Upper lobe of left lung (tissue), 6 donors: ENCODE results near the gene LRRC8D. TPM values are rescaled to one million over a fixed set of nuclear protein-coding genes. Genes with fewer than 3 reads are reported as not detected.

Source experiments
- ATAC-seq, 2 donors: fragments of 200-7000 bp; cut with Tn5 transposase; one replicate each; pipeline ENCODE4 v1.9.1; 2022; ENCODE audit warnings: mild to moderate bottlenecking in 2 of 2, moderate library complexity in 2 of 2; ENCODE audit not compliant: low FRiP score in 2 of 2
- DNase-seq, 2 donors: peaks; one replicate each; pipeline ENCODE4 v3.0.0-alpha.2; 2019 to 2020
- H3K27ac ChIP-seq, 4 donors: fragments of 200-600 bp; sonication (generic); one replicate each; pipeline ENCODE4 v1.5.1; 2016 to 2019
- H3K27me3 ChIP-seq, 4 donors: fragments of 200-600 bp; sonication (generic); one replicate each; pipeline ENCODE4 v1.5.1; 2017 to 2019
- H3K36me3 ChIP-seq, 4 donors: fragments of 200-600 bp; sonication (generic); one replicate each; pipeline ENCODE4 v1.5.1; 2016 to 2019
- H3K4me1 ChIP-seq, 4 donors: fragments of 200-600 bp; sonication (generic); one replicate each; pipeline ENCODE4 v1.5.1; 2018 to 2019
- H3K4me3 ChIP-seq, 4 donors: fragments of 200-600 bp; sonication (generic); one replicate each; pipeline ENCODE4 v1.5.1; 2017 to 2019; ENCODE audit warnings: mild to moderate bottlenecking in 2 of 4, moderate library complexity in 1 of 4
- H3K9me3 ChIP-seq, 4 donors: fragments of 200-600 bp; sonication (generic); one replicate each; pipeline ENCODE4 v1.5.1; 2018 to 2019
- CTCF ChIP-seq, 6 experiments: fragments of 450-650 bp in 4 of 6; fragments of 200-600 bp in 2 of 6; sonication (generic) in 2 of 6; IDR thresholded peaks; one replicate each; pipeline ENCODE4 v1.5.1; 2016 to 2019; ENCODE audit warnings: antibody characterized with exemption in 6 of 6
- EP300 ChIP-seq, 4 donors: sonication (generic); formaldehyde crosslinking; IDR thresholded peaks; one replicate each; pipeline ENCODE4 v1.5.1; 2017; ENCODE audit warnings: antibody characterized with exemption in 4 of 4, control low read depth in 2 of 4
- POLR2A ChIP-seq, 4 donors: fragments of 450-650 bp; IDR thresholded peaks; one replicate each; pipeline ENCODE4 v1.5.1; 2016 to 2017; ENCODE audit warnings: antibody characterized with exemption in 4 of 4, mild to moderate bottlenecking in 2 of 4
- POLR2AphosphoS5 ChIP-seq, 2 donors: sonication (generic); formaldehyde crosslinking; IDR thresholded peaks; one replicate each; pipeline ENCODE4 v1.5.1; 2017; ENCODE audit warnings: antibody characterized with exemption in 2 of 2
- WGBS, 2 donors: methylation state at CpG; one replicate each; pipeline ENCODE4 v1.1.5; 2017 to 2018; 5-methylcytosine and 5-hydroxymethylcytosine counted together
- total RNA-seq, 6 donors: library from RNA; depleted of rRNA in 4 of 6; stranded (reverse); fragments of >200 nt in 4 of 6; gene quantifications; one replicate each; pipeline versions ENCODE4 v1.1.0 to v1.2.1, GENCODE V29; 2016 to 2021
- donor health status: DM: no; HTN: no; CAD: no; lungs with moderate emphysema.
- donor health status: DM: no; HTN: yes; CAD: no; lungs with severe emphysema.

LRRC8D gene
- total RNA-seq, 6 donors from 2014 or later = 3.7 to 24.0 (median 12.2) TPM

GRCh38 chr1:89807983-89808382 lies 12.8 kb upstream of the LRRC8D start:
- no peak for TF ChIP-seq EP300 (IDR thresholded peaks at IDR 0.05)
- TF ChIP-seq CTCF (IDR thresholded peaks at IDR 0.05) = no peak
- no peak for TF ChIP-seq POLR2A (IDR thresholded peaks at IDR 0.05)
- TF ChIP-seq POLR2AphosphoS5 (IDR thresholded peaks at IDR 0.05) = no peak
- no peak overlapping the region for H3K4me3 ChIP-seq
- no peaks in the 10 kb centered on the region for H3K9me3 ChIP-seq
- DNase-seq = no peak
- peaks cover 0 to 4% (median 0%) of the 10 kb centered on the region in 4 donors for H3K4me1 ChIP-seq
- H3K27me3 ChIP-seq = no peaks in the 10 kb centered on the region
- H3K36me3 ChIP-seq = no peaks in the 10 kb centered on the region
- ATAC-seq = no peak
- H3K27ac ChIP-seq = no peak overlapping the region
- 60 to 89% methylated on average over 1 of the region's 1 CpG for WGBS, 2 donors

GRCh38 chr1:89808441-89809117 lies 12.3 kb upstream of the LRRC8D start:
- no peaks in the 10 kb centered on the region for H3K9me3 ChIP-seq
- no peak overlapping the region for H3K4me3 ChIP-seq
- WGBS, 2 donors = 55 to 75% methylated on average over 5 of the region's 5 CpGs
- H3K27me3 ChIP-seq = no peaks in the 10 kb centered on the region
- no peak for ATAC-seq
- TF ChIP-seq POLR2A (IDR thresholded peaks at IDR 0.05) (no peak), POLR2AphosphoS5 (IDR thresholded peaks at IDR 0.05) (no peak), CTCF (IDR thresholded peaks at IDR 0.05) (no peak), EP300 (IDR thresholded peaks at IDR 0.05) (no peak)
- no peak overlapping the region for H3K27ac ChIP-seq
- no peak for DNase-seq
- no peaks in the 10 kb centered on the region for H3K36me3 ChIP-seq
- H3K4me1 ChIP-seq = peaks cover 0 to 4% (median 0%) of the 10 kb centered on the region in 4 donors

GRCh38 chr1:89809556-89809955 lies 11.3 kb upstream of the LRRC8D start:
- WGBS, 2 donors = 82 to 85% methylated on average over 3 of the region's 3 CpGs
- Histone ChIP-seq H3K4me1 (peaks cover 0 to 4% (median 0%) of the 10 kb centered on the region in 4 donors), H3K4me3 (no peak overlapping the region), H3K36me3 (no peaks in the 10 kb centered on the region), H3K27ac (no peak overlapping the region), H3K9me3 (no peaks in the 10 kb centered on the region), H3K27me3 (no peaks in the 10 kb centered on the region)
- no peak for DNase-seq
- no peak for ATAC-seq
- TF ChIP-seq EP300 (IDR thresholded peaks at IDR 0.05) = no peak
- no peak for TF ChIP-seq POLR2AphosphoS5 (IDR thresholded peaks at IDR 0.05)
- TF ChIP-seq POLR2A (IDR thresholded peaks at IDR 0.05) = no peak
- no peak for TF ChIP-seq CTCF (IDR thresholded peaks at IDR 0.05)

GRCh38 chr1:89810302-89810701 lies 10.5 kb upstream of the LRRC8D start:
- DNase-seq (no peak), ATAC-seq (peak in 1 of 2 donors; percentile 58)
- H3K36me3 ChIP-seq = no peaks in the 10 kb centered on the region
- H3K27ac ChIP-seq = no peak overlapping the region
- no peaks in the 10 kb centered on the region for H3K9me3 ChIP-seq
- TF ChIP-seq POLR2A (IDR thresholded peaks at IDR 0.05) (no peak), POLR2AphosphoS5 (IDR thresholded peaks at IDR 0.05) (no peak), CTCF (IDR thresholded peaks at IDR 0.05) (no peak), EP300 (IDR thresholded peaks at IDR 0.05) (no peak)
- no peaks in the 10 kb centered on the region for H3K27me3 ChIP-seq
- 75% methylated on average over 1 of the region's 1 CpG; no CpG with 5 or more reads in 1 of the 2 donors for WGBS, 2 donors
- no peak overlapping the region for H3K4me3 ChIP-seq
- H3K4me1 ChIP-seq = peaks cover 0 to 4% (median 0%) of the 10 kb centered on the region in 4 donors

GRCh38 chr1:89810880-89811279 lies 10.0 kb upstream of the LRRC8D start:
- DNase-seq (no peak), ATAC-seq (no peak)
- Histone ChIP-seq H3K27ac (no peak overlapping the region), H3K4me1 (peaks cover 0 to 4% (median 0%) of the 10 kb centered on the region in 4 donors), H3K4me3 (no peak overlapping the region), H3K9me3 (no peaks in the 10 kb centered on the region), H3K27me3 (no peaks in the 10 kb centered on the region), H3K36me3 (no peaks in the 10 kb centered on the region)
- TF ChIP-seq CTCF (IDR thresholded peaks at IDR 0.05) (no peak), POLR2AphosphoS5 (IDR thresholded peaks at IDR 0.05) (no peak), POLR2A (IDR thresholded peaks at IDR 0.05) (no peak), EP300 (IDR thresholded peaks at IDR 0.05) (no peak)
- WGBS, 2 donors = 89 to 90% methylated on average over 1 of the region's 1 CpG
